SK-N-SH (cell line): ENCODE results near the gene ISCA2. TPM values are rescaled to one million over a fixed set of nuclear protein-coding genes. Genes with fewer than 3 reads are reported as not detected.

Source experiments
- CTCF ChIA-PET: fragments of 300-600, 350-600 bp; formaldehyde crosslinking; extraction: SDS; loops from one replicate; lab custom pipeline; 2021; lab: Yijun Ruan, JAX
- POLR2A ChIA-PET: fragments of 350-600 bp; sonication (Branson Sonifier 250); formaldehyde crosslinking; extraction: SDS; loops from one replicate; lab custom pipeline; 2020; ENCODE audit warnings: antibody characterized with exemption, inconsistent platforms; lab: Yijun Ruan, JAX
- DNase-seq: peaks from one replicate; pipeline ENCODE4 v3.0.0; 2012
- H2AFZ ChIP-seq: fragments of 200-600 bp; sonication (generic); 2 replicates; pipeline ENCODE4 v1.8.1; 2016; ENCODE audit warnings: antibody characterized with exemption, mild to moderate bottlenecking, low read depth
- H3F3A ChIP-seq: fragments of 200-600 bp; sonication (generic); replicated peaks from 2 replicates; pipeline ENCODE3; 2016; ENCODE audit warnings: antibody characterized with exemption, mild to moderate bottlenecking; ENCODE audit not compliant: insufficient read depth
- H3K27ac ChIP-seq, 2 experiments: fragments of 200-500 bp in 1 of 2; fragments of 200-600 bp in 1 of 2; sonication (Bioruptor generic) in 1 of 2; sonication (generic), shearing (Covaris generic) in 1 of 2; 2 replicates each; pipeline versions ENCODE4 v1.5.1 to v1.6.1; 2014 to 2016; ENCODE audit warnings: low read depth in 2 of 2, inconsistent platforms in 1 of 2, low read length in 1 of 2, mild to moderate bottlenecking in 1 of 2, mixed read lengths in 1 of 2
- H3K27me3 ChIP-seq: fragments of 200-600 bp; sonication (generic), shearing (Covaris generic); 2 replicates; pipeline ENCODE4 v1.6.1; 2016; ENCODE audit warnings: mixed run types; ENCODE audit not compliant: insufficient read depth
- H3K36me3 ChIP-seq, 2 experiments: fragments of 200-500 bp in 1 of 2; fragments of 200-600 bp in 1 of 2; sonication (Bioruptor generic) in 1 of 2; sonication (generic) in 1 of 2; replicated peaks in 1 of 2; 2 replicates each; pipeline versions ENCODE3 to v1.5.1; 2014 to 2016; ENCODE audit warnings: low read length in 1 of 2, mild to moderate bottlenecking in 1 of 2; ENCODE audit not compliant: insufficient read depth in 2 of 2, control insufficient read depth in 1 of 2
- H3K4me1 ChIP-seq, 2 experiments: fragments of 200-500 bp in 1 of 2; fragments of 200-600 bp in 1 of 2; sonication (Bioruptor generic) in 1 of 2; sonication (generic), shearing (Covaris generic) in 1 of 2; 2 replicates each; pipeline versions ENCODE4 v1.5.1 to v1.6.1; 2014 to 2016; ENCODE audit warnings: low read depth in 1 of 2, low read length in 1 of 2, mixed run types in 1 of 2; ENCODE audit not compliant: insufficient read depth in 2 of 2, control insufficient read depth in 1 of 2
- H3K4me2 ChIP-seq: fragments of 200-600 bp; sonication (generic), shearing (Covaris generic); 2 replicates; pipeline ENCODE4 v1.6.1; 2017; ENCODE audit warnings: mixed run types
- H3K4me3 ChIP-seq, 2 experiments: fragments of 200-500 bp in 1 of 2; fragments of 200-600 bp in 1 of 2; sonication (Bioruptor generic) in 1 of 2; sonication (generic), shearing (Covaris generic) in 1 of 2; 2 replicates each; pipeline versions ENCODE4 v1.5.1 to v1.8.1; 2014 to 2016; ENCODE audit warnings: low read depth in 2 of 2, inconsistent platforms in 1 of 2, low read length in 1 of 2, mild to moderate bottlenecking in 1 of 2, mixed read lengths in 1 of 2, moderate library complexity in 1 of 2
- H3K79me2 ChIP-seq: fragments of 200-600 bp; sonication (generic); 2 replicates; pipeline ENCODE4 v1.8.1; 2017; ENCODE audit warnings: mild to moderate bottlenecking; ENCODE audit not compliant: insufficient read depth
- H3K9ac ChIP-seq: fragments of 200-600 bp; sonication (generic); 2 replicates; pipeline ENCODE4 v1.6.1; 2017; ENCODE audit warnings: mixed run types
- H3K9me2 ChIP-seq: fragments of 200-600 bp; sonication (generic); 2 replicates; pipeline ENCODE4 v1.6.1; 2017; ENCODE audit warnings: mixed run types
- H3K9me3 ChIP-seq: fragments of 200-600 bp; sonication (generic); 2 replicates; pipeline ENCODE4 v1.6.1; 2017; ENCODE audit warnings: mixed run types, mild to moderate bottlenecking, moderate library complexity
- H4K20me1 ChIP-seq: fragments of 200-600 bp; sonication (generic); 2 replicates; pipeline ENCODE4 v1.6.1; 2017; ENCODE audit warnings: mild to moderate bottlenecking, mixed run types; ENCODE audit not compliant: insufficient read depth
- CTCF ChIP-seq: fragments of 200-600 bp; sonication (generic); IDR thresholded peaks from 2 replicates; pipeline ENCODE4 v1.6.1; 2017; ENCODE audit warnings: antibody characterized with exemption, mild to moderate bottlenecking, moderate library complexity
- ELF1 ChIP-seq: IDR thresholded peaks from 2 replicates; pipeline ENCODE4 v1.4.0; 2012
- FOXJ3 ChIP-seq: sonication (generic); formaldehyde crosslinking; IDR thresholded peaks from 2 replicates; pipeline ENCODE4 v1.5.1; 2020; ENCODE audit warnings: mild to moderate bottlenecking, missing genetic modification reagents
- GABPA ChIP-seq: IDR thresholded peaks from 2 replicates; pipeline ENCODE4 v1.4.0; 2012; ENCODE audit warnings: low read depth, mild to moderate bottlenecking
- GATA2 ChIP-seq: sonication (generic); formaldehyde crosslinking; IDR thresholded peaks from 2 replicates; pipeline ENCODE4 v1.5.0; 2020; ENCODE audit warnings: mild to moderate bottlenecking, missing genetic modification reagents
- MXI1 ChIP-seq: IDR thresholded peaks from 2 replicates; pipeline ENCODE4 v1.6.1; 2012; ENCODE audit warnings: mild to moderate bottlenecking, low read depth, low read length, improper control_type of control experiment
- PBX3 ChIP-seq: IDR thresholded peaks from 2 replicates; pipeline ENCODE4; 2012
- POLR2AphosphoS5 ChIP-seq: IDR thresholded peaks from 2 replicates; pipeline ENCODE4 v1.6.1; 2012; ENCODE audit warnings: low read depth, low read length
- RAD21 ChIP-seq: IDR thresholded peaks from 2 replicates; pipeline ENCODE4 v1.6.1; 2012; ENCODE audit warnings: mild to moderate bottlenecking, low read length
- RFX5 ChIP-seq: IDR thresholded peaks from 2 replicates; pipeline ENCODE4 v1.6.1; 2012; ENCODE audit warnings: mild to moderate bottlenecking, improper control_type of control experiment, low read length
- RXRA ChIP-seq: IDR thresholded peaks from 2 replicates; pipeline ENCODE4 v1.4.0; 2012; ENCODE audit warnings: low read depth, mild to moderate bottlenecking, borderline replicate concordance
- TEAD4 ChIP-seq: IDR thresholded peaks from 2 replicates; pipeline ENCODE4 v1.4.0; 2012; ENCODE audit warnings: mild to moderate bottlenecking, borderline replicate concordance; ENCODE audit not compliant: insufficient read depth
- USF1 ChIP-seq: IDR thresholded peaks from 2 replicates; pipeline ENCODE4 v1.4.0; 2012; ENCODE audit warnings: low read depth, borderline replicate concordance
- YY1 ChIP-seq: IDR thresholded peaks from 2 replicates; pipeline ENCODE4 v1.4.0; 2012; ENCODE audit warnings: low read depth, mild to moderate bottlenecking
- WGBS: methylation state at CpG from one replicate; pipeline ENCODE4 v1.1.6; 2017; ENCODE audit warnings: low lambda C conversion rate; 5-methylcytosine and 5-hydroxymethylcytosine counted together
- polyA plus RNA-seq, 3 experiments: library from polyadenylated mRNA; depleted of rRNA; stranded (reverse); fragments of >200 nt; gene quantifications; 2 replicates each; pipeline ENCODE4 v1.2.3, GENCODE V29; 2012

ISCA2 gene
- polyA plus RNA-seq, 1 of the 3 experiments (the other 2 are of a cell fraction) = 51.9 TPM

GRCh38 chr14:74518221-74518620 lies 24.7 kb downstream of the ISCA2 start:
- 85% methylated on average over 6 of the region's 6 CpGs for WGBS
- Histone ChIP-seq H2AFZ (no peak overlapping the region), H3K4me3 (no peak overlapping the region), H3K9me3 (no peaks in the 10 kb centered on the region), H3K9me2 (no peaks in the 10 kb centered on the region), H3K4me1 (peaks cover 0 to 12% of the 10 kb centered on the region in 2 experiments; a peak in 1 of 4 replicates), H3K27me3 (no peaks in the 10 kb centered on the region), H3K79me2 (no peaks in the 10 kb centered on the region), H3F3A (peaks cover 3% of the 10 kb centered on the region), H3K27ac (no peak overlapping the region), H3K36me3 (peaks cover 41 to 51% of the 10 kb centered on the region in 2 experiments), H3K9ac (no peak overlapping the region), H4K20me1 (no peaks in the 10 kb centered on the region), H3K4me2 (no peak overlapping the region)
- no peak for TF ChIP-seq RXRA
- TF ChIP-seq ELF1 = no peak
- TF ChIP-seq RFX5 = no peak
- no peak for TF ChIP-seq POLR2AphosphoS5
- TF ChIP-seq RAD21 = no peak
- TF ChIP-seq GATA2 (CRISPR knock-in tag) = no peak
- TF ChIP-seq MXI1 = no peak
- TF ChIP-seq CTCF = no peak
- TF ChIP-seq YY1 = no peak
- no peak for TF ChIP-seq GABPA
- TF ChIP-seq FOXJ3 (CRISPR knock-in tag) = no peak
- TF ChIP-seq TEAD4 = no peak
- TF ChIP-seq PBX3 = no peak
- DNase-seq = no peak
- POLR2A ChIA-PET = no interaction called here
- CTCF ChIA-PET = interaction anchor here (1.2 to 3.9 kb wide), 4 partner anchors 10 to 52 kb away, joined by 3 to 21 read pairs (median 6); no protein-coding TSS in a partner anchor

GRCh38 chr14:74519316-74520074 lies 25.9 kb downstream of the ISCA2 start:
- H3K27ac ChIP-seq = no peak overlapping the region
- WGBS = 96% methylated on average over 5 of the region's 6 CpGs
- no peak overlapping the region for H3K4me3 ChIP-seq
- no peaks in the 10 kb centered on the region for H3K79me2 ChIP-seq
- peaks cover 3% of the 10 kb centered on the region for H3F3A ChIP-seq
- H3K9me3 ChIP-seq = no peaks in the 10 kb centered on the region
- DNase-seq = no peak
- no peak overlapping the region for H3K4me2 ChIP-seq
- H3K27me3 ChIP-seq = no peaks in the 10 kb centered on the region
- H2AFZ ChIP-seq = no peak overlapping the region
- H3K4me1 ChIP-seq = peaks cover 0 to 12% of the 10 kb centered on the region in 2 experiments; a peak in 1 of 4 replicates
- H3K9ac ChIP-seq = no peak overlapping the region
- ChIA-PET POLR2A (no interaction called here), CTCF (interaction anchor here (1.2 to 3.9 kb wide), 5 partner anchors 11 to 90 kb away, joined by 3 to 21 read pairs (median 4); no protein-coding TSS in a partner anchor)
- peaks cover 33 to 46% of the 10 kb centered on the region in 2 experiments for H3K36me3 ChIP-seq
- no peak for TF ChIP-seq USF1
- H3K9me2 ChIP-seq = no peaks in the 10 kb centered on the region
- no peaks in the 10 kb centered on the region for H4K20me1 ChIP-seq
